GM15510 (cell line): Measurements from ENCODE around the gene PARVG.

Source experiments
- POLR2A ChIP-seq: IDR thresholded peaks from 3 replicates; pipeline ENCODE4 v1.6.1; 2011; ENCODE audit warnings: borderline replicate concordance; ENCODE audit not compliant: insufficient read length; ENCODE audit errors: extremely low read depth

Gene PARVG

GRCh38 chr22:44220727-44221680 is 40.3 kb downstream of the PARVG start:
- TF ChIP-seq POLR2A: no peak

- no peak for TF ChIP-seq POLR2A
Measured at GRCh38 chr22:44221710-44222475, 41.2 kb downstream of the PARVG start.

- TF ChIP-seq POLR2A: no peak
Measured at GRCh38 chr22:44224166-44224565, 43.4 kb downstream of the PARVG start.

GRCh38 chr22:44225091-44225689 is 44.5 kb downstream of the PARVG start:
- TF ChIP-seq POLR2A: no peak

- no peak for TF ChIP-seq POLR2A
Measured at GRCh38 chr22:44225812-44226211, 45.1 kb downstream of the PARVG start.

- no peak for TF ChIP-seq POLR2A
Measured at GRCh38 chr22:44229331-44229730, 48.6 kb downstream of the PARVG start.

- no peak for TF ChIP-seq POLR2A
Measured at GRCh38 chr22:44229809-44230208, 49.1 kb downstream of the PARVG start.

GRCh38 chr22:44231233-44231632 is 50.5 kb downstream of the PARVG start:
- no peak for TF ChIP-seq POLR2A

- TF ChIP-seq POLR2A: no peak
Measured at GRCh38 chr22:44237290-44237689, 56.6 kb downstream of the PARVG start.

GRCh38 chr22:44242946-44243724 is 62.4 kb downstream of the PARVG start:
- no peak for TF ChIP-seq POLR2A

- TF ChIP-seq POLR2A: no peak
Measured at GRCh38 chr22:44243761-44244160, 63.0 kb downstream of the PARVG start.

GRCh38 chr22:44244265-44244822 is 63.6 kb downstream of the PARVG start:
- no peak for TF ChIP-seq POLR2A

- TF ChIP-seq POLR2A: no peak
Measured at GRCh38 chr22:44245438-44245837, 64.7 kb downstream of the PARVG start.

- TF ChIP-seq POLR2A: no peak
Measured at GRCh38 chr22:44245867-44246266, 65.1 kb downstream of the PARVG start.

GRCh38 chr22:44246615-44247326 is 66.0 kb downstream of the PARVG start:
- TF ChIP-seq POLR2A: no peak
